ENCODE measurements around the gene PGP. TPM values are rescaled to one million over a fixed set of nuclear protein-coding genes. Genes with fewer than 3 reads are reported as not detected.
"Not testable (repeated sequence)": the region's sequence is repeated elsewhere in the genome, so short reads cannot be mapped to it uniquely, and the experiment has no call there.

PGP gene, protein sequence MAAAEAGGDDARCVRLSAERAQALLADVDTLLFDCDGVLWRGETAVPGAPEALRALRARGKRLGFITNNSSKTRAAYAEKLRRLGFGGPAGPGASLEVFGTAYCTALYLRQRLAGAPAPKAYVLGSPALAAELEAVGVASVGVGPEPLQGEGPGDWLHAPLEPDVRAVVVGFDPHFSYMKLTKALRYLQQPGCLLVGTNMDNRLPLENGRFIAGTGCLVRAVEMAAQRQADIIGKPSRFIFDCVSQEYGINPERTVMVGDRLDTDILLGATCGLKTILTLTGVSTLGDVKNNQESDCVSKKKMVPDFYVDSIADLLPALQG
- total RNA-seq (1 to 10 TPM; 5.8 to 9.9 TPM), polyA plus RNA-seq (1 to 10 TPM; 3.4 to 6.8 TPM)

DNA sequence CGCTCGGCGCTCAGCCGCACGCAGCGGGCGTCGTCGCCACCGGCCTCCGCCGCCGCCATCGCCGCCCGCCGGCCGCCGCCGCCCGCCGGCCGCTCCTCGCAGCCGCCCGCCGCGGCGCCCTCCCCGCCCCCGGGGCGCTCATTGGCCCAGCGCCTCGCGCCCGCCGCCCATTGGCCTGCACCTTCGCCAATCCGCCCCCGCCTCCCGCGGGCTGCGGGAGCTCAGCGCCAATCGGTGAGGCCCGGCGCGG, at the start of gene PGP:
PGP (minus strand) TSS at position 122 of the 250 bp plus-strand sequence; CDS start at position 59, 63 bp downstream.
- peak within 1 kb of the TSS; percentile 93 to 94 for H3K9ac ChIP-seq (ENCODE audit: low read depth in 1 of 2, low read length in 2 of 2)
- no peaks in the 10 kb centered on the region for H3K9me3 ChIP-seq (ENCODE audit: control insufficient read depth in 4 of 4, low read length in 3 of 4)
- H3K27me3 ChIP-seq (ENCODE audit: control insufficient read depth in 4 of 4, insufficient read depth in 4 of 4, low read length in 3 of 4) = no peaks in the 10 kb centered on the region
- H3K4me1 ChIP-seq (ENCODE audit: control insufficient read depth in 4 of 4, insufficient read depth in 4 of 4, low read length in 3 of 4) = peaks cover 5 to 24% (median 19%) of the 10 kb centered on the region in 4 donors
- H3K36me3 ChIP-seq (ENCODE audit: control insufficient read depth in 4 of 4, insufficient read depth in 3 of 4, low read depth in 1 of 4, low read length in 3 of 4) = peaks cover 0 to 3% (median under 1%) of the 10 kb centered on the region in 4 donors
- TF ChIP-seq, protein P1, sequence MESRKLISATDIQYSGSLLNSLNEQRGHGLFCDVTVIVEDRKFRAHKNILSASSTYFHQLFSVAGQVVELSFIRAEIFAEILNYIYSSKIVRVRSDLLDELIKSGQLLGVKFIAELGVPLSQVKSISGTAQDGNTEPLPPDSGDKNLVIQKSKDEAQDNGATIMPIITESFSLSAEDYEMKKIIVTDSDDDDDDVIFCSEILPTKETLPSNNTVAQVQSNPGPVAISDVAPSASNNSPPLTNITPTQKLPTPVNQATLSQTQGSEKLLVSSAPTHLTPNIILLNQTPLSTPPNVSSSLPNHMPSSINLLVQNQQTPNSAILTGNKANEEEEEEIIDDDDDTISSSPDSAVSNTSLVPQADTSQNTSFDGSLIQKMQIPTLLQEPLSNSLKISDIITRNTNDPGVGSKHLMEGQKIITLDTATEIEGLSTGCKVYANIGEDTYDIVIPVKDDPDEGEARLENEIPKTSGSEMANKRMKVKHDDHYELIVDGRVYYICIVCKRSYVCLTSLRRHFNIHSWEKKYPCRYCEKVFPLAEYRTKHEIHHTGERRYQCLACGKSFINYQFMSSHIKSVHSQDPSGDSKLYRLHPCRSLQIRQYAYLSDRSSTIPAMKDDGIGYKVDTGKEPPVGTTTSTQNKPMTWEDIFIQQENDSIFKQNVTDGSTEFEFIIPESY (IDR thresholded peaks at IDR 0.05) = no peak
- peak in 1 of 2 donors; percentile 72 for TF ChIP-seq EGR1 (IDR thresholded peaks at IDR 0.05; ENCODE audit: low read depth in 2 of 2)
- peak within 1 kb of the TSS; percentile 76 to 93 (median 82) for H3K4me3 ChIP-seq (ENCODE audit: low read depth in 1 of 3, low read length in 3 of 3)
- peak within 1 kb of the TSS; percentile 96 to 98 for H3K27ac ChIP-seq (ENCODE audit: low read depth in 1 of 2, low read length in 2 of 2)
- WGBS = under 1% methylated on average over 48 of the region's 48 CpGs
- no peak for DNase-seq (ENCODE audit: low spot score)

GRCh38 chr16:2263026-2263425, 48.4 kb upstream of the PGP start:
- Histone ChIP-seq H3K9ac (ENCODE audit: low read depth in 1 of 2, low read length in 2 of 2) (peak overlapping the region in 1 of 2 donors; percentile 27), H3K36me3 (ENCODE audit: control insufficient read depth in 4 of 4, insufficient read depth in 3 of 4, low read depth in 1 of 4, low read length in 3 of 4) (peaks cover 18 to 46% (median 28%) of the 10 kb centered on the region in 4 donors), H3K4me1 (ENCODE audit: control insufficient read depth in 4 of 4, insufficient read depth in 4 of 4, low read length in 3 of 4) (peaks cover 3 to 15% (median 13%) of the 10 kb centered on the region in 4 donors)
- not testable (repeated sequence) for H3K27me3 ChIP-seq (ENCODE audit: control insufficient read depth in 4 of 4, insufficient read depth in 4 of 4, low read length in 3 of 4); H3K4me3 ChIP-seq (ENCODE audit: low read depth in 1 of 3, low read length in 3 of 3); H3K27ac ChIP-seq (ENCODE audit: low read depth in 1 of 2, low read length in 2 of 2); H3K9me3 ChIP-seq (ENCODE audit: control insufficient read depth in 4 of 4, low read length in 3 of 4); DNase-seq (ENCODE audit: low spot score)
- 91% methylated on average over 14 of the region's 14 CpGs for WGBS

DNA sequence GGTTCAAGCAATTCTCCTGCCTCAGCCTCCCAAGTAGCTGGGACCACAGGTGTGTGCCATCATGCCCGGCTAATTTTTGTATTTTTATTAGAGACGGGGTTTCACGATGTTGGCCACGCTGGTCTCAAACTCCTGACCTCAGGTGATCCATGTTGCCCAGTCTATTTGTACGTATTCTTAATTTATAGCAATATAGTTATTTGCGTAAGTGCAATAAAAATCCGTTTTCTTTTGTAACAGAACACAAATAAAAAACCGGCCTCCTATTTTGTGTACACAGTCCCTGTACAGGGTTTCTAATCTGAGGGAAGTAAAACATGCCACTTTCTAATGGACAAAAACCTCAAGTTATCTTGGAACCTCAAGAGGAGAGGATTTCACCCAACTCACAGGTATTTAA, 45.6 kb upstream of the PGP start:
- no peaks in the 10 kb centered on the region for H3K27me3 ChIP-seq (ENCODE audit: control insufficient read depth in 4 of 4, insufficient read depth in 4 of 4, low read length in 3 of 4)
- peaks cover 0 to 5% (median 0%) of the 10 kb centered on the region in 4 donors for H3K4me1 ChIP-seq (ENCODE audit: control insufficient read depth in 4 of 4, insufficient read depth in 4 of 4, low read length in 3 of 4)
- WGBS = 92% methylated on average over 8 of the region's 8 CpGs
- TF ChIP-seq FOXA1 (IDR thresholded peaks at IDR 0.05) (no peak), RXRA (IDR thresholded peaks at IDR 0.05) (no peak), YY1 (IDR thresholded peaks at IDR 0.05) (no peak), MAX (IDR thresholded peaks at IDR 0.05) (no peak), GABPA (IDR thresholded peaks at IDR 0.05 in 1 of 2, conservative IDR thresholded peaks at IDR 0.05 in 1 of 2) (no peak), SP1 (IDR thresholded peaks at IDR 0.05) (no peak), TAF1 (conservative IDR thresholded peaks at IDR 0.05) (no peak)
- TF ChIP-seq, protein P2, sequence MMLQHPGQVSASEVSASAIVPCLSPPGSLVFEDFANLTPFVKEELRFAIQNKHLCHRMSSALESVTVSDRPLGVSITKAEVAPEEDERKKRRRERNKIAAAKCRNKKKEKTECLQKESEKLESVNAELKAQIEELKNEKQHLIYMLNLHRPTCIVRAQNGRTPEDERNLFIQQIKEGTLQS (IDR thresholded peaks at IDR 0.05) = no peak
- TF ChIP-seq, protein P1 (IDR thresholded peaks at IDR 0.05) = no peak
- TF ChIP-seq, protein P3, sequence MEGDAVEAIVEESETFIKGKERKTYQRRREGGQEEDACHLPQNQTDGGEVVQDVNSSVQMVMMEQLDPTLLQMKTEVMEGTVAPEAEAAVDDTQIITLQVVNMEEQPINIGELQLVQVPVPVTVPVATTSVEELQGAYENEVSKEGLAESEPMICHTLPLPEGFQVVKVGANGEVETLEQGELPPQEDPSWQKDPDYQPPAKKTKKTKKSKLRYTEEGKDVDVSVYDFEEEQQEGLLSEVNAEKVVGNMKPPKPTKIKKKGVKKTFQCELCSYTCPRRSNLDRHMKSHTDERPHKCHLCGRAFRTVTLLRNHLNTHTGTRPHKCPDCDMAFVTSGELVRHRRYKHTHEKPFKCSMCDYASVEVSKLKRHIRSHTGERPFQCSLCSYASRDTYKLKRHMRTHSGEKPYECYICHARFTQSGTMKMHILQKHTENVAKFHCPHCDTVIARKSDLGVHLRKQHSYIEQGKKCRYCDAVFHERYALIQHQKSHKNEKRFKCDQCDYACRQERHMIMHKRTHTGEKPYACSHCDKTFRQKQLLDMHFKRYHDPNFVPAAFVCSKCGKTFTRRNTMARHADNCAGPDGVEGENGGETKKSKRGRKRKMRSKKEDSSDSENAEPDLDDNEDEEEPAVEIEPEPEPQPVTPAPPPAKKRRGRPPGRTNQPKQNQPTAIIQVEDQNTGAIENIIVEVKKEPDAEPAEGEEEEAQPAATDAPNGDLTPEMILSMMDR (IDR thresholded peaks at IDR 0.05; ENCODE audit: low read depth, low read length, missing input control) = no peak
- H3K9me3 ChIP-seq (ENCODE audit: control insufficient read depth in 4 of 4, low read length in 3 of 4) = no peaks in the 10 kb centered on the region
- no peak for DNase-seq (ENCODE audit: low spot score)
- no peak overlapping the region for H3K9ac ChIP-seq (ENCODE audit: low read depth in 1 of 2, low read length in 2 of 2)
- H3K36me3 ChIP-seq (ENCODE audit: control insufficient read depth in 4 of 4, insufficient read depth in 3 of 4, low read depth in 1 of 4, low read length in 3 of 4) = peaks cover 23 to 74% (median 43%) of the 10 kb centered on the region in 4 donors
- H3K4me3 ChIP-seq (ENCODE audit: low read depth in 1 of 3, low read length in 3 of 3) = no peak overlapping the region
- H3K27ac ChIP-seq (ENCODE audit: low read depth in 1 of 2, low read length in 2 of 2) = no peak overlapping the region

- not testable (repeated sequence) for H3K4me1 ChIP-seq (ENCODE audit: control insufficient read depth in 4 of 4, insufficient read depth in 4 of 4, low read length in 3 of 4); H3K27ac ChIP-seq (ENCODE audit: low read depth in 1 of 2, low read length in 2 of 2); DNase-seq (ENCODE audit: low spot score); H3K4me3 ChIP-seq (ENCODE audit: low read depth in 1 of 3, low read length in 3 of 3); H3K9ac ChIP-seq (ENCODE audit: low read depth in 1 of 2, low read length in 2 of 2); H3K9me3 ChIP-seq (ENCODE audit: control insufficient read depth in 4 of 4, low read length in 3 of 4); H3K27me3 ChIP-seq (ENCODE audit: control insufficient read depth in 4 of 4, insufficient read depth in 4 of 4, low read length in 3 of 4)
- H3K36me3 ChIP-seq (ENCODE audit: control insufficient read depth in 4 of 4, insufficient read depth in 3 of 4, low read depth in 1 of 4, low read length in 3 of 4) = peaks cover 23 to 75% (median 48%) of the 10 kb centered on the region in 4 donors
- 98% methylated on average over 7 of the region's 7 CpGs for WGBS
Measured at GRCh38 chr16:2258530-2258929, 43.9 kb upstream of the PGP start.
